ENCODE results near the gene FGF10. TPM values are rescaled to one million over a fixed set of nuclear protein-coding genes. Genes with fewer than 3 reads are reported as not detected.
A peak's percentile ranks its signal among the peaks of the same experiment; 100 is the strongest.

The FGF10 gene
- total RNA-seq, 2 donors from 2014 or later: 0.44 to 3.8 TPM

- no peaks in the 10 kb centered on the region for H3K4me1 ChIP-seq (ENCODE audit: control insufficient read depth, insufficient read depth, low read length)
- TF ChIP-seq, protein P1, sequence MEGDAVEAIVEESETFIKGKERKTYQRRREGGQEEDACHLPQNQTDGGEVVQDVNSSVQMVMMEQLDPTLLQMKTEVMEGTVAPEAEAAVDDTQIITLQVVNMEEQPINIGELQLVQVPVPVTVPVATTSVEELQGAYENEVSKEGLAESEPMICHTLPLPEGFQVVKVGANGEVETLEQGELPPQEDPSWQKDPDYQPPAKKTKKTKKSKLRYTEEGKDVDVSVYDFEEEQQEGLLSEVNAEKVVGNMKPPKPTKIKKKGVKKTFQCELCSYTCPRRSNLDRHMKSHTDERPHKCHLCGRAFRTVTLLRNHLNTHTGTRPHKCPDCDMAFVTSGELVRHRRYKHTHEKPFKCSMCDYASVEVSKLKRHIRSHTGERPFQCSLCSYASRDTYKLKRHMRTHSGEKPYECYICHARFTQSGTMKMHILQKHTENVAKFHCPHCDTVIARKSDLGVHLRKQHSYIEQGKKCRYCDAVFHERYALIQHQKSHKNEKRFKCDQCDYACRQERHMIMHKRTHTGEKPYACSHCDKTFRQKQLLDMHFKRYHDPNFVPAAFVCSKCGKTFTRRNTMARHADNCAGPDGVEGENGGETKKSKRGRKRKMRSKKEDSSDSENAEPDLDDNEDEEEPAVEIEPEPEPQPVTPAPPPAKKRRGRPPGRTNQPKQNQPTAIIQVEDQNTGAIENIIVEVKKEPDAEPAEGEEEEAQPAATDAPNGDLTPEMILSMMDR (conservative IDR thresholded peaks at IDR 0.05): no peak
- peaks cover 20% of the 10 kb centered on the region for H3K4me1 Mint-ChIP-seq
- no peak overlapping the region for H3K27ac ChIP-seq (ENCODE audit: low read depth, low read length)
- H3K9me3 ChIP-seq (ENCODE audit: control insufficient read depth, low read length): no peaks in the 10 kb centered on the region
- H3K27me3 Mint-ChIP-seq (ENCODE audit: insufficient read depth): peaks cover 3% of the 10 kb centered on the region
- H3K4me3 Mint-ChIP-seq: no peak overlapping the region
- H3K27me3 ChIP-seq (ENCODE audit: control insufficient read depth, insufficient read depth, low read length, poor library complexity, severe bottlenecking): peaks cover 7% of the 10 kb centered on the region
- WGBS, 2 experiments (ENCODE audit: insufficient coverage in 1 of 2, insufficient read length in 1 of 2): 94 to 100% methylated on average over 2 to 3 of the region's 3 CpGs
- no peak overlapping the region for H3K4me3 ChIP-seq (ENCODE audit: low read length)
- peaks cover 5% of the 10 kb centered on the region for H3K9me3 Mint-ChIP-seq
- H3K36me3 Mint-ChIP-seq (ENCODE audit: low read depth): no peaks in the 10 kb centered on the region
- no peak overlapping the region for H3K9ac ChIP-seq (ENCODE audit: extremely low read depth, low read length, poor library complexity, severe bottlenecking)
- no peaks in the 10 kb centered on the region for H3K36me3 ChIP-seq (ENCODE audit: control insufficient read depth, insufficient read depth, low read length)
- no peak overlapping the region for H3K27ac Mint-ChIP-seq
- no peak for DNase-seq
Observed at GRCh38 chr5:44396312-44396711, 7.1 kb upstream of the FGF10 start.

- DNase-seq: no peak
- Mint-ChIP-seq H3K36me3 (ENCODE audit: low read depth) (no peaks in the 10 kb centered on the region), H3K4me1 (peaks cover 33% of the 10 kb centered on the region), H3K4me3 (peak overlapping the region; percentile 60), H3K27me3 (ENCODE audit: insufficient read depth) (peaks cover 31% of the 10 kb centered on the region), H3K27ac (no peak overlapping the region), H3K9me3 (no peaks in the 10 kb centered on the region)
- Histone ChIP-seq H3K4me1 (ENCODE audit: control insufficient read depth, insufficient read depth, low read length) (no peaks in the 10 kb centered on the region), H3K9ac (ENCODE audit: extremely low read depth, low read length, poor library complexity, severe bottlenecking) (no peak overlapping the region), H3K9me3 (ENCODE audit: control insufficient read depth, low read length) (no peaks in the 10 kb centered on the region), H3K4me3 (ENCODE audit: low read length) (peak overlapping the region; percentile 77), H3K36me3 (ENCODE audit: control insufficient read depth, insufficient read depth, low read length) (no peaks in the 10 kb centered on the region), H3K27ac (ENCODE audit: low read depth, low read length) (no peak overlapping the region), H3K27me3 (ENCODE audit: control insufficient read depth, insufficient read depth, low read length, poor library complexity, severe bottlenecking) (peaks cover 48% of the 10 kb centered on the region)
- 42 to 67% methylated on average over 1 to 2 of the region's 2 CpGs for WGBS, 2 experiments (ENCODE audit: insufficient coverage in 1 of 2, insufficient read length in 1 of 2)
- TF ChIP-seq, protein P1 (conservative IDR thresholded peaks at IDR 0.05): no peak
Observed at GRCh38 chr5:44390351-44390750, 1.1 kb upstream of the FGF10 start.

DNA sequence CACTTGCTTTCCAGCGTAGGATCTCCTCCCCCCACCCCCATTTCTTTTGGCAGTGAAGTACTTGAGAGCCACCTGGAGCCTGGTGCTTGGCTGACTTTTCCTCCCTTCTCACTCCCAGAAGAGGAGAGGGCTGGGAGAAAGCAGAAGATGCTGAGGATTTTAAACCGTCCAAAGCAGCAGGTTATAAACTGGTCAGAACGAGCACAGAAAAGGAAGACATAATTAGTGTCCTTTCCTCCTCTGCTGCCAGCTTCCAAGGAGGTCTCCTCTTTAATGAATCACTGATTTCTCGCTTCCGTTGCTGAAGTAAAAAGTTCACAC, 563 bp upstream of the FGF10 start:
- H3K27me3 Mint-ChIP-seq (ENCODE audit: insufficient read depth): peaks cover 31% of the 10 kb centered on the region
- H3K36me3 Mint-ChIP-seq (ENCODE audit: low read depth): no peaks in the 10 kb centered on the region

More for the DNA sequence above, 563 bp upstream of the FGF10 start:
- no peaks in the 10 kb centered on the region for H3K4me1 ChIP-seq (ENCODE audit: control insufficient read depth, insufficient read depth, low read length)
- H3K9me3 ChIP-seq (ENCODE audit: control insufficient read depth, low read length): no peaks in the 10 kb centered on the region
- no peak for DNase-seq
- WGBS, 2 experiments (ENCODE audit: insufficient coverage in 1 of 2, insufficient read length in 1 of 2): 4% methylated on average over 4 to 5 of the region's 5 CpGs
- H3K27me3 ChIP-seq (ENCODE audit: control insufficient read depth, insufficient read depth, low read length, poor library complexity, severe bottlenecking): peaks cover 48% of the 10 kb centered on the region
- no peak overlapping the region for H3K27ac Mint-ChIP-seq
- H3K4me3 ChIP-seq (ENCODE audit: low read length): peak overlapping the region; percentile 77
- H3K36me3 ChIP-seq (ENCODE audit: control insufficient read depth, insufficient read depth, low read length): no peaks in the 10 kb centered on the region
- H3K4me3 Mint-ChIP-seq: peak overlapping the region; percentile 60
- TF ChIP-seq, protein P1 (conservative IDR thresholded peaks at IDR 0.05): no peak
- no peak overlapping the region for H3K27ac ChIP-seq (ENCODE audit: low read depth, low read length)
- peaks cover 33% of the 10 kb centered on the region for H3K4me1 Mint-ChIP-seq
- H3K9ac ChIP-seq (ENCODE audit: extremely low read depth, low read length, poor library complexity, severe bottlenecking): no peak overlapping the region
- H3K9me3 Mint-ChIP-seq: no peaks in the 10 kb centered on the region

All from endodermal cell (in vitro differentiated cells).